GM18502 (cell line): Measurements from ENCODE around the gene NOP14.
A peak's percentile ranks its signal among the peaks of the same experiment; 100 is the strongest.
"Not testable (repeated sequence)": the region's sequence is repeated elsewhere in the genome, so short reads cannot be mapped to it uniquely, and the experiment has no call there.

Source experiments
- ATAC-seq: cut with Tn5 transposase; IDR thresholded peaks from one replicate; pipeline ENCODE4 v1.9.1; 2021; ENCODE audit warnings: mild to moderate bottlenecking; ENCODE audit not compliant: unreplicated experiment, poor library complexity

The NOP14 gene

DNA sequence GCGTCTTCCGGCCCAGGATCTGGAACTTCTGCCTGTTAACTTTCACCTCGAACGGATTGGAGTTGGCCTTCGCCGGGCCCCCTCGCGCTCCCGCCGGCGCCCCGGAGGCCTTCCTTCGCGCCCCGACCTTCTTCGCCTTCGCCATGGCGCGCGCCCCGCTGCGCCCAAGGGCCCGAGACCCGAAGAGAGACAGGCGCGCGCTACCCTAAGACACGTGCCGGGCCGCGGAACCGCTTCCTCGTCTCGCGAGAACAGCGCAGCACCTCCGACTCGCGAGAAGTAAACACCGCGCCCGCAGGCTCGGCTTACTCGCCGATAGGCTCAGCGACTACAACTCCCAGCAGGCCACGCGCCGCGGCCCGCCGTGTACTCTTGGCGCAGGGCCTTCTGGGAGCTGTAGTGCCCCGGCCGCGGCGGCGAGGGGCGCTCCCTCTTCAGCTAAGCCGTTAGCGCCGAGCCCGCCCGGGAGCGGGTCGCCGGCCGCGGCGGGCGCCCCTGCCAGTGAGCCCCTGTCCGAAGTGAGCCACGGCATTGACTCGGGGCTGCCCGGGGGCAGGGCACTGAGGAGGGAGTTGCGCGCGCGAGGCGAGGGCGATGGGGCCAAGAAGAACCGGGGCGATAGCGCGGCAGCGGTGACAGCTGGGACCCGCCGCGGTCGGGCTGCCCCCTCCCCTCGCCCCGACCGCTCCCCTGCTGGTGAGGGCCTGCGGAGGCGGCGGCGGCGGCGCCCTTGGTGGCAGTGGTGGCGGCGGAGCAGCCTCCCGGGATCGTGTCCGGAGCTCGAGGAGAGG is at the start of gene NOP14, which contains the start of gene GRK4:
Gene NOP14 (minus strand): TSS at position 232 of the 791 bp plus-strand sequence. CDS start 87 bp downstream, at position 145.
Gene GRK4 (plus strand): TSS at position 397 of the 791 bp plus-strand sequence. CDS start 500 bp downstream, outside the sequence.
- peak; percentile 91 for ATAC-seq

DNA sequence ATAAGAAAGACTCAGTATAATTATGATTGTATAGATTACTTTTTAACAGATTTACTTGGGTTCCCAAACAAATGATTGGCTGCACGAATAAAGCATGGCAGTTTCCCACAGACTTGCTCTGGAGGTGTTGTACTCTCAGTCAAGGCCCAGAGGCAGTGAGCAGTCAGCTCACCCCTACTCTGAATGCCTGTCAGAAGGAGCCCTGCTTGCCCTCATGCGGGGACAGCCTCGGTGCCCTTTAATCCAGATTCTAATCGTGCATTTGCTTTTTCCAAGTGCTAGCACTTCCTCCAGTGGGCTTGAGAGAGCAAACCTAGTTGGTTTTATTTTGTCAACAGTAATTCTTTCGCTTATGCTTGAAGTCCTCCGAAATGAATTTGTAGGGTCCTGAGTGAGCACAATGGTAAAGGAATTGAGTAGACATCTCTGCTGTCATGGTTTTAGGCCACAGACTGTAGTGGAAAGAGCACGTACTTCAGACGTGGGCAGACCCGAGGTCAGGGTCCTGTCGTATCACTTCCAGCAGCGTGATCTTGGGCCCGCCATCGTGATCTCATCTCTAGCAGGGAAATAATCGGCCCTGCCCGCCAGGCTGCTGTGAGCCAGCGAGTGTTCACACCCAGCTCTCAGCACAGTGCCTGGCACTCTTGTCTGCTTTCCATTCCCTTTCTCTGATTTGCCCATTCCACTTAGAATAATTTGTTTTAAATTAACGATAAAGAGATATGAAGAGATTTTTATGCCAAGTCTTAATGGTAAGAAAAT is 48.4 kb upstream of the NOP14 start:
- no peak for ATAC-seq

DNA sequence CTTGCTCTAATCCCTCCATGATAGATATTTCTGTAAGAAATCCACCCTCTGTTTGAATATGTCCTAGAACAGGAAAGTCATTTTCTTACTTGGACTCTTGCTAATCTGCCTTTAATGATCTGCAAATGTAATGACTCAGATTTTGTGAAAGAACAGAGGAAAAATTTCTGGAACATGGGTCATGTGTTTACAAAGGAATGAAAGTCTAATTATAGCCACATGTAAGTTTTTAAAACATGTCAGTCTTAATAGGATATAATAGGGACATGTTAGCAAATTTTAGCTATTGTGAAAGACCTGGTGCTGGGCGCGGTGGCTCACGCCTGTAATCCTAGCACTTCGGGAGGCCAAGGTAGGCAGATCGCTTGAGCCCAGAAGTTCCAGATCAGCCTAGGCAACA is 47.8 kb upstream of the NOP14 start:
- no peak for ATAC-seq

DNA sequence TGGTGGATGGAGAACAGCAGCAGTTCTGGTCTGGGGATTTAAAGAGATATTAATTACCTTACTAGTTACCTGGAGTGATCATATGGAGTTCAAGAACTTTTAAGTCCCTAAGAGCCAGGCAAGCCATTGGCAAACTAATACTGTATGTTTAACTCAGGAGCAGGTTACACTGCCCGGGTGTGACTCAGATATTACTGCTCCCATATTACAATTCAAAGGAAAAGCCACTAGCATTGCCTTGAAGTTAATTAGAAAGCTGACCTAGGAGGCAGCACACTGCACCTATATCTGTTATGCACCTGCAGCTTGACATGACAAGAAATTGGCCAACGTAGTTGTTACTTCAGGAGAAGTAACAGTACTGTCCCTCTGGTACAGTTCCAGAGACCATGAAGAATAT is 47.4 kb upstream of the NOP14 start:
- no peak for ATAC-seq

DNA sequence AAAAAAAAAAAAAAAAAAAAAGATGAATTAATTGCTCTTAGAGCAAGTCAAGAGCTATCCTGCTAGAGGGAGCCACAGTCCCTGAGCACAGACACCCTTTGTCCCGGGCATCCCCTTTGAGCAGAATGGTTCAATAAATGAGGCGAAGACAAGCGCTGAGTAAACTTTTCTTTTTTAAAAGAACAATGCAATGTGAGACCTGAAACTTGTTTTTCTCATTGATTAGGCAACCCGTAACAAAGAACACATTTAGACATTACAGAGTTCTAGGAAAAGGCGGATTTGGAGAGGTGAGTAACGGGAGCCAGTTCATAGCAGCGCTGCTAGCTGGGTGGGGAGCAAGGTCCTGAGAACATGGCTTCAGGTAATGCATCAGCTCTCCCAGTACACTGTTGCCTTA is 46.2 kb upstream of the NOP14 start:
- ATAC-seq: no peak

DNA sequence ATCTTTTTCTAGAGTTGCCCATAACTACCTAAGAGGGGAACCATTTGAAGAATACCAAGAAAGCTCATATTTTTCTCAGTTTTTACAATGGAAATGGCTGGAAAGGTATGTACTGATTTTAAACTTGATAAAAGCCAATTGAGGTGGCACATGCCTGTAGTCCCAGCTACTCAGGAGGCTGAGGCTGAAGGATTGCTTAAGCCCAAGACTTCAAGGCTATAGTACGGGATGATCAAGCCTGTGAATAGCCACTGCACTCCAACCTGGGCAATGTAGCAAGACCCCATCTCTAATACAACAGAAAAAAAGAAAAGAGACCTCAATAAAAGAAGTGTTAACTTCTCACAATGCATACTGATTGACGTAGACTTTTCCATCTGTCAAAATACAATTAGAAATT is 44.5 kb upstream of the NOP14 start:
- no peak for ATAC-seq

DNA sequence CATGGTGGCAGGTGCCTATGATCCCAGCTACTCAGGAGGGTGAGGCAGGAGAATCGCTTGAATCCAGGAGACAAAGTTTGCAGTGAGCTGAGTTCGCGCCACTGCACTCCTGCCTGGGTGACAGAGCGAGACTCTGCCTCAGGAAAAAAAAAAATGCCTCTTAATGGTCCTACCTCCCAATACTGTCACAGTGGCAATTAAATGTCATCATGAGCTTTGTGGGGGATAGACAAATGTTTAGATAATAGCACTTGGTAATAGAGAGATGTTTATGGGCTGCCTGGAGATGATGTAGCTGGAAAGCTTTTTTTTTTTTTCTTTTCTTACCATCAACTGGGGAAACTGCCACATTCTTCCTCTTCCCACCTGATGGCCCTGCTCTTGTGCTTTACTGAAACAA is 33.2 kb upstream of the NOP14 start:
- no peak for ATAC-seq

DNA sequence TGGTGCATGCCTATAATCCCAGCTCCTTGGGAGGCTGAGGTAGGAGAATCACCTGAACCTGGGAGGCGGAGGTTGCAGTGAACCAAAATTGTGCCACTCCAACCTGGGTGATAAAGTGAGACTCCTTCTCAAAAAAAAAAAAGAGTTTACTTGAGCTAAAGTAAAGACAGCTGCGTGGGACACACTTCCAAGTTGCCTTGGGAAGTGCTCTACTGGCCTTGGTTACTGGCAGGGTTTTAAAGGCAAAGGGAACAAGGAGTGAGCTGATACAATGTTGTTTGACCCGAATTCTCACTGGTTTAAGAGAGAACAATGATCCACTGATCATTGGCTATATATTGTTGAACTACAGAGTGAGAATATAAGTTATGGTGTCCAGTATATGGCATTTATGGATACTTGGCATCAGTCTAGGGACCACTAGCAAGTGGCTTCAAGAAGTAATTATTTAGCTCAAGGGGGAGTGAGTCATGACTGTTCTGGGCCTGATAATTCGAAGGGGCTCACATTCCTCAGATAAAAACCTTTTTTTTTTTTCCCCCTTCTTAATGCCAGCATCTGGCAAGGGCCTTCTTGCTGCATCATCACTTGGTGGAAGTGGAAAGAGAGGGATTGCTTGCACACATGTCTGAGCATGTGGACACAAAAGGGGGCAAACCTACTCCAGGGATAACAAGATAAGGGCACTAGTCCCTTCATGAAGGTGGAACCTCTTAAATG is 32.5 kb upstream of the NOP14 start:
- ATAC-seq: no peak

DNA sequence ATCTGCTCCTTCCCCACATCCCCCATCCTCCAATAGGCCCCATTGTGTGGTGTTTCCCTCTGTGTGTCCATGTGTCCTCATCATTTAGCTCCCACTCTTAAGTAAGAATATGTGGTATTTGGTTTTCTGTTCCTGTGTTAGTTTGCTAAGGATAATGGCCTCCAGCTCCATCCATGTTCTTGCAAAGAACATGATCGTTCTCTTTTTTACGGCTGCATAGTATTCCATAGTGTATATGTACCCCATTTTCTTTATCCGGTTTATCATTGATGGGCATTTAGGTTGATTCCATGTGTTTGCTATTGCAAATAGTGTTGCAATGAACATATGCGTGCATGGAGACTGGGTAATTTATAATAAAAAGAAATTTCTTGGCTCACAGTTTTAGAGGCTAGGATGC is 31.7 kb upstream of the NOP14 start:
- ATAC-seq: no peak

DNA sequence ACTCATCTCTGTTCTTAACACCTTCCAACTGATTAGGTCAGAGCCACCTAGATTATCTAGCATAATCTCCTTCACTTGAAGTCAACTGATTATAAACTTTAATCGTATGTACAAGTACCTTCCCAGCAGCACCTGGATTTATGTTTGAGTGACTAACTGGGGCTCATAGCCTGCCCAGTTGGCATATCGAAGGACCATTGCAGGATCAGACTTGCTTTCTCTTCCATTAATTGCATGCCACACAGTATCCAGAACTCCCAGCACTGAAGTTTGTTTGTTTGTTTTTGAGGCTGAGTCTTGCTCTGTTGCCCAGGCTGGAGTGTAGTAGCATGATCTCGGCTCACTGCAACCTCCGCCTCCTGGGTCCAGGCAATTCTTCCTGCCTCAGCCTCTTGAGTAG is 28.0 kb upstream of the NOP14 start:
- ATAC-seq: no peak

DNA sequence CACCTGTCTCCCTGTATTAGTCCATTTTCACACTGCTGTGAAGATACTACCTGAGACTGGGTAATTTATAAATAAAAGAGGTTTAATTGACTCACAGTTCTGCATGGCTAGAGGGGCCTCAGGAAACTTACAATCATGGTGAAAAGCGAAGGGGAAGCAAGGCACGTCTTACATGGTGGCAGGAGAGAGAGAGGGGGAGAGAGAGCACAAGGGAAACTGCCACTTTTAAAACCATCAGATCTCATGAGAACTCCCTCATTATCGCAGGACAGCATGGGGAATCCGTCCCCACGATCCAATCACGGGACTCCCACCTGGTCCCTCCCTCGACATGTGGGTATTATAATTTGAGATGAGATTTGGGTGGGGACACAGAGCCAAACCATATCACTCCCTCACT is 20.5 kb upstream of the NOP14 start:
- not testable (repeated sequence) for ATAC-seq

DNA sequence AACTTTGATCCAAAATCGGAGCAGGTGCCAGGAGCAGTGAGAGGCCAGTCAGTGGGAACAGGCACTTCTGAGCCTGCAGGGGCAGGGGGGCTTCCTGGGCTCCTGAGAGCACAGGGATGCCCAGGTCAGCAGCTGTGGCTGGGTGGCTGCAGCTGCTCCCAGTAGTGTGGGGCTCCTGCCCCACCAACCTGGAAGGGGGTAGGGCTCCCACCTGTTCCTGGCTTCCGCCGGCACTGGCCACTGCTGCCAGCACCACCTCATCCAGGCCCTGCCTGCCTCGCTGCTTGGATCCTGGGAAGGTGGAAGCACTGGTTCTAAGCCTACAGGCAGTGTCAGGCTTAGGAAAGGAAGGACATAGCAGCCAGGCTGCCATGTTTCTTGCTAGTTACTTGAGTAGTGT is 18.8 kb upstream of the NOP14 start:
- ATAC-seq: no peak

DNA sequence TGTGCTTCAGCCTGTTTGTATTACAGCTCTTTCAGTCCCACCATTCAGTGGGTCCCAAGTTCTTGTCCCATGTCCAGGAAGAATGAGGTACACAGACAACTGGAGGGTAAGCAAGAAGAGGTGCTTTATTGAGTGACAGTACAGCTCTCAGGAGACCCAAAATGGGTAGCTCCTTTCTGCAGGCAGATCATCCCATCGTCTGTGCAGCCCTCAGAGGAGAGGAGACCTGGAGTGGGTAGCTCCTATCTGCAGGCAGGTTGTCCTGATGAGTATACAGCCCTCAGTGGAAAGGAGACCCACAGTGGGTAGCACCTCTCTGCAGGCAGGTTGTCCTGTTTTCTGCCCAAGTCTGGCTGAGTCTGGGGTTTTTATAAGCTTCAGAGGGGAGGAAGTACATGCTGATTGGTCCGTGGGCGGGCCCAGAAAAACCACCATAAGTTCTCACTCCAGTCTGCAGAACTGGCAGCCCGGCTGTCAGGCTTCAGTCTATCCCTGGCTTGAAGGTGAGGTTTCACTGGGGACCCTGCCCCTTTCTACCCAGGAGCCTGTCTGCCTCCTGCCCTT is 18.1 kb upstream of the NOP14 start:
- no peak for ATAC-seq

DNA sequence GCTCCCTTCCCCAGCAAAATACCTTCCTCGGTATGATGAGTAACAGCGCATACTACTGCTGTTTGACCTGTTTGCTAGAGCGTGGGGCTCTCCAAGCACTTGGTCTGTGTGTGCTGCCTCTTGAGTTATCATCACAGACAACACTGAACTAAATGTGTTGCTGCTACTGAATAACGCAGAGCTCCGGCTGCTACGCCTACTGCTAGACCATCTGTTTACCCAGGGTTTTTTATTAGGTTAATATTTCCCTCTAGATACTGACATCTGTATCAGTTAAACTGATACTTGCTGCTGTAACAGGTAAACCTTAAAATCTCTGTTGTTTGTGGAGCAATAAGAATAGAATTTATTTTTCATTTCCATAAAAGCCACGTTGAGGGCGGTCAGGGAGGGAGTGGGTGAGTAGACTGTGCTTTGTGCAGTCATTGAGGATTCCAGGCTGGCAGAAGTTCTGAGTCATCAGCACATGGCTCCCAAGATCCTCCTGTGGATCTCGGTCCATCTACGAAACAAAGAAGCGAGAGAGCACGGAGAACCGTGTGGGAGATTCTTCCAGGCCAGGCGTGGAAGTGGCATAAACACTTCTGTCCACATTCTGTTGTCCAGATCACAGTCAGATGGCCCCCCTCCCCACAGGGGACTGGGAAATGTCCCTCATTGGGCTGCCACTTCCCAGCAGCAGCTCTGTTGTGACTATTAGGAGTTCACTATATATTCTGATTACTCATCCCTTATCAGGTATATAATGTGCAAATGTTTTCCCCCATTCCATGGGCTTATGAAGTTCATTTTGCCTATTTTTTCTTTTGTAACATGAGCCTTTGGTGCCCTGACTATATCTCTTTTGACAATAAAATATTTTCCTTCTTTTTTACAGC is 14.2 kb upstream of the NOP14 start:
- ATAC-seq: no peak

DNA sequence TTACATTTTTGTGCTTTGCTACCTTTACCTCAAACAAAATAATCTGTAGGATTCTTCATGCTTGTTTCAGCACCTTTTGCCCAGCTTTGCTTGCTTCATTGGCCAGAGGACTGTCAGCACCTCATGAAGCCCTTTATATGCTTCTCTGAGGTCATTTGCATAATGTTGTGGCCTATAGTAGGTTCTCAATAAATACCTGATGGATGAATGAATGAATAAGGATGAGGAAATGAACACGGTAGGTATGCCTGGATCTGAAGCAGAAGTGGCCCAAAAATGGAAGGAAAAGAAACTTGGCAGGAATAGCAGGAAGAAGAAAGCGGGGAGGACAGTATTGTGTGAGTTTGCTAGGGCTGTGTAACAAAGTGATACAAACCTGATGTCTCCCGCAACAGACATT is 8.1 kb upstream of the NOP14 start:
- ATAC-seq: no peak

DNA sequence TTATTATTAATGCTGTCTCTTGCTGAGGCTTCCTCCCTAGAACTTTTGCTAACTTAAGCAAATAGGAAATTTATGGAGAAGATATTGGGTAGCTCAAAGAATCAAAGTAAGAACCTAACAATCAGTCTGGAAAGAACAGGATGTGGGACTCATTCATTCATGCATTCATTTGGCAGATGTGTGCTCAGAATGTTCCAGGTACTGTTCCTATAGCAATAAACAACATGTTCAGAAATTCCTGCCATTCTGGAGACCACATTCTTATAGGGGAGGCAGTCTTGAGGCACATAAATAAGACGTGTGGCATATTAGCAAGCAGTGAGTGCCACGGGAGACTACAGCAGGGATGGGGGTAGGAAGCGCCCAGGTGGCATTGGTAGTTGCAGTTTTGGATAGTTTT is 5.2 kb upstream of the NOP14 start:
- no peak for ATAC-seq

DNA sequence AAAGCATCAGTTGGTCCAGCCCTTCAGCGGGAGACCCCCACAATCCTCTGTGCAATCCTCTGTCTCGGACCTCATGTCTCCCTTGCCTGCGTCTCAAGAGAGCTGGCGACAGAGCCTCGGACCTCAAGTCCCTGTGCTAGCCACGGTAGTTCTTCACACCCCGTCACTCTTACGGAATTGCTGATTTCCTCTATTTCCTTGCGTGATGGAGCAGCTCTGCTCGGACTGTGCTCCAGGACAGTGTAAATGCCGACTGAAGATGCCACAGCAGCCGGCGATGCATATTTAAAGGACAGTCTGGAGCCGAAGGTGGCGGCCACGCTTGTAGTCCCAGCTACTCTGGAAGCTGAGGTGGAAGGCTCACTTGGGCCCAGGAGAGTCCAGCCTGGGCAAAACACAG is 2.1 kb upstream of the NOP14 start:
- ATAC-seq: no peak

DNA sequence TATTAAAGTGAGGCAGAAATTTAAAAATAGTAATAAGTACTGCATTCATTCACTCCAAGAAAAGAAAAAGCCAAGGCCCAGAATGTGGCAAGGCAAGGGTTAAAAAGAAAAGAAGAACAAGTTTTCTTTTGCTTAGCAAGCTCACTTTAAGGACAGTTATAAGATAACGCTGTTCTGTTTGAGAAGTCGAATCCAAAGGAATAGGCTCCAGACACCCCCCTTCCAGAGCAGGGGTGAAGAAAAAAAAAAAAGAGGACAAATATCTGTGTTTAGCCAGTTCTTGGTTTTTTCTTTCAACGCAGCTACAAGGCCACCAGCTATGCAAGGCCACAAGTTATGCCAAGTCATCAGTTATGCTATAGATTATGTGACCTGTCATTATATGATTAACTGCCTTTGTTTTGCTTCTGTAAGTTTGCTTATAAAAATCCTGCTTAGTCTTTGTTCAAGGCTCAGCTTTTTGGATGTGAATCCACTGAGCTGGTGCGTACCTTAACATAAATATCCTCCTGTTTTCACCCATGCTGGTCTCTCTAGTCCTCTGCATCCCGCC is 1.6 kb upstream of the NOP14 start:
- ATAC-seq: no peak

DNA sequence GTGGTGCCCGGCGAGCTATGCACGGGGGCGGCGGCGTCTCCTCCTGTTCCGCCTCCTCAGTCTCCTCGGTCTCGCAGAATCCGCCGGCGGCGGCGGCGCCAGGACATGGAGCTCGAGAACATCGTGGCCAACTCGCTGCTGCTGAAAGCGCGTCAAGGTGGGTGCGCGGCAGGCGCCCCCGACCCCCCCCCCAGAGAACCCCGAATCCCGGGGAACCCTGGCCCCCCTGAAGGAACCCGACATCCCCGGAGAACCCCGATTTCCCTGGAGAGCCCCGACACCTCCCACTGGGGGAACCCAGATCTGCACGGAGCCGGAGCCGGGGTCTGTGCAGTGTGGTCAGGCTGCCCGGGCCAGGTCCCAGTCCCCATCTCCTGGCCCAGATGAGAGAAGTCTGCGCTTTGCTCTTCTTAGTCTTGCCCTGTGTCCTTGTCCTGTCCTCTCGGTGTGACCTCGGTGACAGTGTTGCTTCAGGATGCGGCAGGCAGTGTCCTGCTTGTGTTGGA is 813 bp upstream of the NOP14 start:
- no peak for ATAC-seq
